K562 (cell line): ENCODE data around the gene MRPL44. TPM values are rescaled to one million over a fixed set of nuclear protein-coding genes. Genes with fewer than 3 reads are reported as not detected.

Experiments used
- ATAC-seq: fragments of 200-7000 bp; cut with Tn5 transposase; 3 replicates; pipeline ENCODE4 v1.9.1; 2020; ENCODE audit warnings: moderate library complexity
- BruUV-seq: library from RNA; stranded (reverse); fragments of 400-500 nt; replicated peaks from 2 replicates; lab custom pipeline; 2021; lab: Mats Ljungman, UMichigan
- CTCF ChIA-PET: fragments of 300-600 bp; formaldehyde crosslinking; extraction: SDS; loops from one replicate; lab custom pipeline; 2021; ENCODE audit warnings: low intra/inter-chr PET ratio; lab: Yijun Ruan, JAX
- POLR2A ChIA-PET: fragments of 300-600, 350-650 bp; sonication (Branson Sonifier 250); formaldehyde crosslinking; extraction: SDS; loops from one replicate; lab custom pipeline; 2021; ENCODE audit warnings: antibody characterized with exemption, inconsistent platforms; lab: Yijun Ruan, JAX
- DNase-seq, 4 experiments: peaks; one replicate each; pipeline versions ENCODE4 v3.0.0 to v3.0.0-alpha.2; 2011 to 2018; ENCODE audit warnings: low spot score in 3 of 4, mixed read lengths in 3 of 4; ENCODE audit errors: extremely low read depth in 1 of 4
- FAIRE-seq: peaks from 2 replicates; lab custom pipeline; 2011; peaks lifted over from hg19 to GRCh38; lab: Jason Lieb, UNC
- H2AFZ ChIP-seq: 2 replicates; pipeline ENCODE4 v1.6.0; 2011; ENCODE audit warnings: low read depth, low read length, control low read depth, inconsistent platforms
- H3K27ac ChIP-seq: fragments of 200-600 bp; 3 replicates; pipeline ENCODE4 v1.8.0; 2011; ENCODE audit warnings: low read depth, mild to moderate bottlenecking, control low read depth, inconsistent platforms, low read length, moderate library complexity, mixed read lengths; ENCODE audit errors: extremely low read depth
- H3K27me3 ChIP-seq, 2 experiments: fragments of 300-600 bp in 1 of 2; 2 replicates in 1 of 2; 3 replicates in 1 of 2; pipeline versions ENCODE4 v1.6.0 to v1.8.0; 2011; ENCODE audit warnings: inconsistent platforms in 2 of 2, low read length in 2 of 2, mild to moderate bottlenecking in 1 of 2, mixed read lengths in 1 of 2, moderate library complexity in 1 of 2; ENCODE audit not compliant: control insufficient read depth in 2 of 2, insufficient read depth in 2 of 2
- H3K36me3 ChIP-seq: fragments of 300-600 bp; 3 replicates; pipeline ENCODE4 v1.8.0; 2011; ENCODE audit warnings: mild to moderate bottlenecking, low read length, inconsistent platforms; ENCODE audit not compliant: control insufficient read depth, insufficient read depth
- H3K4me1 ChIP-seq, 2 experiments: fragments of 200-600 bp in 1 of 2; replicated peaks in 1 of 2; 2 replicates in 1 of 2; 3 replicates in 1 of 2; pipeline versions ENCODE4 v1.5.1 to v1.8.0; 2011; ENCODE audit warnings: inconsistent platforms in 2 of 2, low read length in 2 of 2, mild to moderate bottlenecking in 1 of 2, mixed read lengths in 1 of 2, moderate library complexity in 1 of 2; ENCODE audit not compliant: control insufficient read depth in 2 of 2, insufficient read depth in 2 of 2
- H3K4me2 ChIP-seq: 2 replicates; pipeline ENCODE4 v1.6.1; 2011; ENCODE audit warnings: low read length, control low read depth, inconsistent platforms, mixed read lengths; ENCODE audit not compliant: insufficient read depth
- H3K4me3 ChIP-seq: fragments of 200-600 bp; sonication (generic), shearing (Covaris generic); 2 replicates; pipeline ENCODE4 v1.5.1; 2016; ENCODE audit warnings: control low read depth, inconsistent platforms
- H3K79me2 ChIP-seq: fragments of 200-600 bp; 3 replicates; pipeline ENCODE4 v1.8.0; 2011; ENCODE audit warnings: low read length, inconsistent platforms; ENCODE audit not compliant: control insufficient read depth, insufficient read depth
- H3K9ac ChIP-seq, 2 experiments: 2 replicates each; pipeline versions ENCODE4 v1.6.0 to v1.6.1; 2011; ENCODE audit warnings: low read depth in 2 of 2, low read length in 2 of 2, control low read depth in 1 of 2, inconsistent platforms in 1 of 2, mild to moderate bottlenecking in 1 of 2, mixed read lengths in 1 of 2; ENCODE audit not compliant: insufficient read depth in 1 of 2
- H3K9me1 ChIP-seq: one replicate; pipeline ENCODE4 v1.6.0; 2011; ENCODE audit warnings: inconsistent platforms, mild to moderate bottlenecking, low read length, moderate library complexity; ENCODE audit not compliant: control insufficient read depth, insufficient read depth
- H3K9me3 ChIP-seq: replicated peaks from 2 replicates; pipeline ENCODE4 v1.5.1; 2011; ENCODE audit warnings: low read depth, low read length, inconsistent platforms; ENCODE audit not compliant: control insufficient read depth, insufficient read depth
- H4K20me1 ChIP-seq: replicated peaks from 2 replicates; pipeline ENCODE4 v1.6.1; 2011; ENCODE audit warnings: low read length, inconsistent platforms, mixed read lengths; ENCODE audit not compliant: control insufficient read depth, insufficient read depth
- BHLHE40 ChIP-seq: IDR thresholded peaks from 2 replicates; pipeline ENCODE4 v1.6.1; 2011; ENCODE audit warnings: low read length, improper control_type of control experiment
- CEBPG ChIP-seq, 3 experiments: fragments of 200-800 bp in 1 of 3; sonication (Bioruptor generic) in 1 of 3; sonication (generic) in 1 of 3; formaldehyde crosslinking in 1 of 3; IDR thresholded peaks in 2 of 3; conservative IDR thresholded peaks in 1 of 3; 2 replicates each; pipeline versions ENCODE4 v1.6.1 to v1.8.0; 2016 to 2022; ENCODE audit warnings: missing compliant biosample characterization in 2 of 3, missing genetic modification characterization in 2 of 3, mild to moderate bottlenecking in 1 of 3, missing genetic modification reagents in 1 of 3
- FOXM1 ChIP-seq, 2 experiments: fragments of 450-650 bp in 1 of 2; sonication (generic) in 1 of 2; formaldehyde crosslinking in 1 of 2; IDR thresholded peaks; 2 replicates each; pipeline versions ENCODE4 v1.6.1 to v1.9.0; 2017 to 2022; ENCODE audit warnings: low read depth in 2 of 2, mild to moderate bottlenecking in 2 of 2, missing genetic modification reagents in 1 of 2, moderate library complexity in 1 of 2
- MAFK ChIP-seq: IDR thresholded peaks from 2 replicates; pipeline ENCODE4 v1.6.1; 2011; ENCODE audit warnings: low read length, improper control_type of control experiment
- NFXL1 ChIP-seq: fragments of 450-650 bp; formaldehyde crosslinking; IDR thresholded peaks from 2 replicates; pipeline ENCODE4 v1.4.0; 2021; ENCODE audit warnings: mild to moderate bottlenecking
- NR2F6 ChIP-seq: fragments of 450-650 bp; formaldehyde crosslinking; IDR thresholded peaks from 2 replicates; pipeline ENCODE4 v1.4.0; 2020; ENCODE audit warnings: mild to moderate bottlenecking
- PTTG1 ChIP-seq: fragments of 450-650 bp; IDR thresholded peaks from 2 replicates; pipeline ENCODE4 v1.6.1; 2016; ENCODE audit warnings: low read depth, mild to moderate bottlenecking, missing genetic modification characterization, missing compliant biosample characterization
- SIRT6 ChIP-seq: IDR thresholded peaks from one replicate; pipeline ENCODE4 v1.6.1; 2012; ENCODE audit warnings: low read depth, mild to moderate bottlenecking, control low read depth, inconsistent platforms, low read length, moderate library complexity
- ZC3H8 ChIP-seq: fragments of 450-650 bp; IDR thresholded peaks from 2 replicates; pipeline ENCODE4 v1.6.1; 2017
- ZNF584 ChIP-seq: fragments of 200-800 bp; sonication (Bioruptor generic); IDR thresholded peaks from 2 replicates; pipeline ENCODE4 v1.6.1; 2016; ENCODE audit warnings: low read depth, mild to moderate bottlenecking, missing genetic modification characterization, missing compliant biosample characterization
- WGBS: fragments of 100-300 bp; shearing (Covaris generic); methylation state at CpG from one replicate; pipeline ENCODE4 v1.1.6; 2016; ENCODE audit warnings: low coverage, mixed read lengths; ENCODE audit not compliant: insufficient coverage; ENCODE audit errors: missing lambda C conversion rate; 5-methylcytosine and 5-hydroxymethylcytosine counted together
- in situ Hi-C: fragments of 300-500 bp; cut with MboI; formaldehyde crosslinking; loops from 4 replicates; pipeline ENCODE4 v1.15.0; 2018; ENCODE audit warnings: inconsistent platforms, mixed read lengths
- intact Hi-C: fragments of 100-400 bp; cut with micrococcal nuclease; formaldehyde crosslinking; loops from 2 replicates; pipeline ENCODE4 v1.14.2; 2022
- polyA plus RNA-seq, 8 experiments: library from polyadenylated mRNA; depleted of rRNA in 4 of 8; stranded (reverse) in 5 of 8; unstranded in 3 of 8; fragments of >200 nt; fragmentation: Nextera tagmentation in 2 of 8; fragmentation: Illumina TruSeq in 1 of 8; extraction: Ambion mirVana in 2 of 8; extraction: Trizol in 1 of 8; gene quantifications; 2 replicates each; pipeline versions ENCODE4 v1.2.1 to v1.2.3, GENCODE V29; 2011 to 2014; ENCODE audit warnings: inconsistent platforms in 1 of 8, missing spikeins in 1 of 8
- total RNA-seq, 7 experiments: library from RNA; depleted of rRNA in 6 of 7; stranded (reverse); fragments of >200 nt in 6 of 7; fragmentation: Illumina TruSeq in 2 of 7; extraction: Trizol in 2 of 7; gene quantifications; 2 replicates each; pipeline versions ENCODE4 v1.2.1 to v1.2.3, GENCODE V29; 2011 to 2021; ENCODE audit warnings: low replicate concordance in 1 of 7
- TF ChIP-seq, protein P1 (sequence below): fragments of 450-650 bp; IDR thresholded peaks from 2 replicates; pipeline ENCODE4 v1.6.1; 2016; ENCODE audit warnings: mild to moderate bottlenecking
- TF ChIP-seq, protein P2 (sequence below), 2 experiments: fragments of 450-650 bp in 1 of 2; IDR thresholded peaks; 2 replicates each; pipeline ENCODE4 v1.6.1; 2011 to 2017; ENCODE audit warnings: low read depth in 2 of 2, antibody characterized with exemption in 1 of 2, borderline replicate concordance in 1 of 2, low read length in 1 of 2, mild to moderate bottlenecking in 1 of 2, mixed read lengths in 1 of 2; ENCODE audit not compliant: control insufficient read depth in 1 of 2
- TF ChIP-seq, protein P3 (sequence below): fragments of 450-650 bp; formaldehyde crosslinking; conservative IDR thresholded peaks from 2 replicates; pipeline ENCODE4 v1.4.0; 2022; ENCODE audit warnings: mild to moderate bottlenecking, missing genetic modification characterization

Gene MRPL44
- total and polyA plus RNA-seq, 9 of the 15 experiments (the other 6 are each of a cell fraction or from before 2014, with no cell fraction given) = 10.4 to 26.0 (median 20.2) TPM

DNA sequence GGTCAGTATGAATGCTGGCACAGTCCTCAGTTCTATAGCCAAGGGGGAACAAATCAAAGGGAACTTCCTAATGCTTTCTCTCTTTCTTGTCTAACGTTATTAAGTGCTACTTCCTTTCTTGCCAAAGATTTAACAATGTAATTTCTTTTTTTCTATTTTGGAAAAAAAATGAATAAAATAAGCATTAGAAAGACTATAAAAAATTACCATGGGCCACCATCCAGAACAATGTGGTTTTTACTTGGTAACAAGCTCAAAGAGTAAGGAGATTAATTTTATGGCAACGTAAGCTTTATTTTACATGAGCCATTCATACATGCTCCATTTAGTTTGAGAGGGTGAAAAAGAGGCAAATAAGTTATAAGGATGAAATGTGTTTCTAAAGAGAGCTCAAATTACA lies 41.7 kb downstream of the MRPL44 start:
- H3K27ac ChIP-seq = no peak overlapping the region
- no peak overlapping the region for H2AFZ ChIP-seq
- no peak for TF ChIP-seq MAFK
- TF ChIP-seq, protein P1, sequence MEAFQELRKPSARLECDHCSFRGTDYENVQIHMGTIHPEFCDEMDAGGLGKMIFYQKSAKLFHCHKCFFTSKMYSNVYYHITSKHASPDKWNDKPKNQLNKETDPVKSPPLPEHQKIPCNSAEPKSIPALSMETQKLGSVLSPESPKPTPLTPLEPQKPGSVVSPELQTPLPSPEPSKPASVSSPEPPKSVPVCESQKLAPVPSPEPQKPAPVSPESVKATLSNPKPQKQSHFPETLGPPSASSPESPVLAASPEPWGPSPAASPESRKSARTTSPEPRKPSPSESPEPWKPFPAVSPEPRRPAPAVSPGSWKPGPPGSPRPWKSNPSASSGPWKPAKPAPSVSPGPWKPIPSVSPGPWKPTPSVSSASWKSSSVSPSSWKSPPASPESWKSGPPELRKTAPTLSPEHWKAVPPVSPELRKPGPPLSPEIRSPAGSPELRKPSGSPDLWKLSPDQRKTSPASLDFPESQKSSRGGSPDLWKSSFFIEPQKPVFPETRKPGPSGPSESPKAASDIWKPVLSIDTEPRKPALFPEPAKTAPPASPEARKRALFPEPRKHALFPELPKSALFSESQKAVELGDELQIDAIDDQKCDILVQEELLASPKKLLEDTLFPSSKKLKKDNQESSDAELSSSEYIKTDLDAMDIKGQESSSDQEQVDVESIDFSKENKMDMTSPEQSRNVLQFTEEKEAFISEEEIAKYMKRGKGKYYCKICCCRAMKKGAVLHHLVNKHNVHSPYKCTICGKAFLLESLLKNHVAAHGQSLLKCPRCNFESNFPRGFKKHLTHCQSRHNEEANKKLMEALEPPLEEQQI = no peak
- TF ChIP-seq, protein P2, sequence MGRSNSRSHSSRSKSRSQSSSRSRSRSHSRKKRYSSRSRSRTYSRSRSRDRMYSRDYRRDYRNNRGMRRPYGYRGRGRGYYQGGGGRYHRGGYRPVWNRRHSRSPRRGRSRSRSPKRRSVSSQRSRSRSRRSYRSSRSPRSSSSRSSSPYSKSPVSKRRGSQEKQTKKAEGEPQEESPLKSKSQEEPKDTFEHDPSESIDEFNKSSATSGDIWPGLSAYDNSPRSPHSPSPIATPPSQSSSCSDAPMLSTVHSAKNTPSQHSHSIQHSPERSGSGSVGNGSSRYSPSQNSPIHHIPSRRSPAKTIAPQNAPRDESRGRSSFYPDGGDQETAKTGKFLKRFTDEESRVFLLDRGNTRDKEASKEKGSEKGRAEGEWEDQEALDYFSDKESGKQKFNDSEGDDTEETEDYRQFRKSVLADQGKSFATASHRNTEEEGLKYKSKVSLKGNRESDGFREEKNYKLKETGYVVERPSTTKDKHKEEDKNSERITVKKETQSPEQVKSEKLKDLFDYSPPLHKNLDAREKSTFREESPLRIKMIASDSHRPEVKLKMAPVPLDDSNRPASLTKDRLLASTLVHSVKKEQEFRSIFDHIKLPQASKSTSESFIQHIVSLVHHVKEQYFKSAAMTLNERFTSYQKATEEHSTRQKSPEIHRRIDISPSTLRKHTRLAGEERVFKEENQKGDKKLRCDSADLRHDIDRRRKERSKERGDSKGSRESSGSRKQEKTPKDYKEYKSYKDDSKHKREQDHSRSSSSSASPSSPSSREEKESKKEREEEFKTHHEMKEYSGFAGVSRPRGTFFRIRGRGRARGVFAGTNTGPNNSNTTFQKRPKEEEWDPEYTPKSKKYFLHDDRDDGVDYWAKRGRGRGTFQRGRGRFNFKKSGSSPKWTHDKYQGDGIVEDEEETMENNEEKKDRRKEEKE (IDR thresholded peaks at IDR 0.05; ENCODE audit: borderline replicate concordance in 1 of 2, control insufficient read depth in 1 of 2, low read depth in 2 of 2, low read length in 1 of 2) = no peak
- no peak for TF ChIP-seq FOXM1 (IDR thresholded peaks at IDR 0.05; ENCODE audit: low read depth)
- TF ChIP-seq FOXM1 (CRISPR knock-in tag; IDR thresholded peaks at IDR 0.05; ENCODE audit: low read depth) = no peak
- TF ChIP-seq, protein P3, sequence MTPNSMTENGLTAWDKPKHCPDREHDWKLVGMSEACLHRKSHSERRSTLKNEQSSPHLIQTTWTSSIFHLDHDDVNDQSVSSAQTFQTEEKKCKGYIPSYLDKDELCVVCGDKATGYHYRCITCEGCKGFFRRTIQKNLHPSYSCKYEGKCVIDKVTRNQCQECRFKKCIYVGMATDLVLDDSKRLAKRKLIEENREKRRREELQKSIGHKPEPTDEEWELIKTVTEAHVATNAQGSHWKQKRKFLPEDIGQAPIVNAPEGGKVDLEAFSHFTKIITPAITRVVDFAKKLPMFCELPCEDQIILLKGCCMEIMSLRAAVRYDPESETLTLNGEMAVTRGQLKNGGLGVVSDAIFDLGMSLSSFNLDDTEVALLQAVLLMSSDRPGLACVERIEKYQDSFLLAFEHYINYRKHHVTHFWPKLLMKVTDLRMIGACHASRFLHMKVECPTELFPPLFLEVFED (CRISPR knock-in tag) = no peak
- TF ChIP-seq SIRT6 = no peak
- TF ChIP-seq ZC3H8 = no peak
- no peak for TF ChIP-seq NR2F6 (CRISPR knock-in tag)
- no peak for TF ChIP-seq BHLHE40
- TF ChIP-seq ZNF584 = no peak
- TF ChIP-seq NFXL1 (CRISPR knock-in tag) = no peak
- TF ChIP-seq PTTG1 (tag) = no peak
- no peak for TF ChIP-seq CEBPG (CRISPR knock-in tag; IDR thresholded peaks at IDR 0.05)
- TF ChIP-seq CEBPG (tag; conservative IDR thresholded peaks at IDR 0.05 in 1 of 2, IDR thresholded peaks at IDR 0.05 in 1 of 2) = no peak
- FAIRE-seq (no peak), ATAC-seq (no peak), DNase-seq (no peak)
- CTCF ChIA-PET = no interaction called here
- no peak overlapping the region for H3K4me3 ChIP-seq
- H3K4me2 ChIP-seq = no peak overlapping the region
- intact Hi-C loops = loop anchor here (10.0 kb wide), 1 partner anchor 146 kb away; no protein-coding TSS in a partner anchor
- in situ Hi-C loops = loop anchor here (10.0 kb wide), 1 partner anchor 286 kb away; no protein-coding TSS in a partner anchor
- no peaks in the 10 kb centered on the region for H3K9me3 ChIP-seq
- H3K9ac ChIP-seq = no peak overlapping the region
- no TSS peak for BruUV-seq
- no peaks in the 10 kb centered on the region for H3K79me2 ChIP-seq
- H3K9me1 ChIP-seq = no peaks in the 10 kb centered on the region
- POLR2A ChIA-PET = no interaction called here
- H4K20me1 ChIP-seq = no peaks in the 10 kb centered on the region
- no peaks in the 10 kb centered on the region for H3K36me3 ChIP-seq
- H3K27me3 ChIP-seq = peaks cover 4 to 36% of the 10 kb centered on the region in 2 experiments
- peaks cover 0 to 12% of the 10 kb centered on the region in 2 experiments; a peak in 2 of 5 replicates for H3K4me1 ChIP-seq
- 19% methylated on average over 2 of the region's 2 CpGs for WGBS
